ENCODE measurements around the gene ITLN1.

ITLN1 gene

DNA sequence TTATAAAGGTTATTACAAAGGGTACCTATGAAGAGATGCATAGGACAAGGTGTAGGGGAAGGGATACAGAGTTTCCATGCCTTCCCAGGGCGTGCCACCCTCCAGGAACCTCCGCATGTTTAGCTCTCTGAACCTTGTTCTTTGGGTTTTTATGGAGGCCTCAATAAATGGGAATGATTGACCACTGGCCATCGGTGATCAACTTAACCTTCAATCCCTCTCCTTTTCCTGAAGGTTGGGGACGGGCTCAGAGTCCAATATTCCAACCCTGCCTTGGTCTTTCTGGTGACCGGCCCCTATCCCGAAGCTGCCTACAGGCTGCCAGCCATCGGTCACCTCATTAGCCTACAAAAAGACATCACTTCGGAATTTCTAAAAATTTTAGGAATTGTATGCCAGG lies 34.0 kb downstream of the ITLN1 start:
- Histone ChIP-seq H3K9me3 (replicated peaks in 1 of 11) (peaks cover 0 to 16% (median 7%) of the 10 kb centered on the region in 11 experiments; a peak in 8 of 22 replicates), H4K20me1 (no peaks in the 10 kb centered on the region), H3K4me2 (no peak overlapping the region), H3K27ac (no peak overlapping the region), H3K36me3 (no peaks in the 10 kb centered on the region), H3K9ac (no peak overlapping the region), H3K4me3 (no peak overlapping the region), H3K4me1 (peaks cover 0 to 15% (median 13%) of the 10 kb centered on the region in 10 experiments; a peak in 17 of 20 replicates), H3K27me3 (no peaks in the 10 kb centered on the region)
- no peak for TF ChIP-seq Cebpa-rat (IDR thresholded peaks at IDR 0.05)

DNA sequence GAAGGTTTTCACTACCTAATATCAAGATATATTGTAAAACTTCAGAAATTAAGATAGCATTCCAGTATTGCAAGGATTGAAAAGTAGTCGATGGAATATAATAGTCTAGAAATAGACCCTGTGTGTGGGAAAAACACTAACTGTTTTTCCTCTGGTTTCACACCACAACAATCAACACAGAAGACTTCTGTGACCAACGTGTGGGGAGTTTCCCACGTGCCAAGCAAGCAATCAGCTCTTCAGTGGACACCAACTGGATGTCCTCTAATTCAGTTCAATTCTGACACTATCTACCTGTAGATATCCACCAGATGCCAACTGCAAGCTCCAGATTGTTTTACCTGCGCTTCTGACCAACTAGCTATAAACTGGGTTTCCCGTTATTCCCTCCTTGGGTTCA lies 34.4 kb downstream of the ITLN1 start:
- Histone ChIP-seq H3K4me3 (no peak overlapping the region), H3K9ac (no peak overlapping the region), H3K4me1 (peaks cover 0 to 11% (median 9%) of the 10 kb centered on the region in 10 experiments; a peak in 17 of 20 replicates), H3K27ac (no peak overlapping the region), H3K9me3 (replicated peaks in 1 of 11) (peaks cover 0 to 19% (median 9%) of the 10 kb centered on the region in 11 experiments; a peak in 9 of 22 replicates), H3K4me2 (no peak overlapping the region), H4K20me1 (no peaks in the 10 kb centered on the region), H3K27me3 (no peaks in the 10 kb centered on the region), H3K36me3 (no peaks in the 10 kb centered on the region)
- no peak for TF ChIP-seq Cebpa-rat (IDR thresholded peaks at IDR 0.05)

DNA sequence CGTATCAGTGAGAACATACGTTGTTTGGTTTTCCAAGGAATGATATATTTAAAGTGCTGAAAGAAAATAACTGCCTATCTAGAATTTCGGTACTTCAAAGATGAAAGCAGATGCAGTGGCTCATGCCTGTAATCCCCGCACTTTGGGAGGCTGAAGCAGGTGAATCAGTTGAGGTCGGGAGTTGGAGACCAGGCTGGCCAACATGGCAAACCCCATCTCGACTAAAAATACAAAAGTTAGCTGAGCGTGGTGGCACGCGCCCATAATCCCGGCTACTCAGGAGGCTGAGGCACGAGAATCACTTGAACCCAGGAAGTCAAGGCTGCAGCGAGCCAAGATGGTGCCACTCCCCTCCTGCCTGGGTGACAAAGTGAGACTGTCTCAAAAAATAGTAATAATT lies 38.7 kb downstream of the ITLN1 start:
- H3K27ac ChIP-seq = no peak overlapping the region
- H3K9me3 ChIP-seq (replicated peaks in 1 of 11) = peaks cover 8 to 33% (median 19%) of the 10 kb centered on the region in 11 experiments; a peak in 21 of 22 replicates
- H3K27me3 ChIP-seq = no peaks in the 10 kb centered on the region
- H3K9ac ChIP-seq = no peak overlapping the region
- H3K4me2 ChIP-seq = no peak overlapping the region
- H3K4me3 ChIP-seq = no peak overlapping the region
- H4K20me1 ChIP-seq = no peaks in the 10 kb centered on the region
- TF ChIP-seq Cebpa-rat (IDR thresholded peaks at IDR 0.05) = no peak
- peaks cover 14 to 42% (median 35%) of the 10 kb centered on the region in 10 experiments for H3K4me1 ChIP-seq
- H3K36me3 ChIP-seq = no peaks in the 10 kb centered on the region

- Histone ChIP-seq H3K27ac (peak overlapping the region in 7 of 11 experiments; percentile 14 to 59 (median 47); a peak in 10 of 22 replicates), H3K9me3 (replicated peaks in 1 of 11) (peaks cover 8 to 33% (median 19%) of the 10 kb centered on the region in 11 experiments; a peak in 21 of 22 replicates), H3K4me1 (peaks cover 18 to 57% (median 44%) of the 10 kb centered on the region in 10 experiments), H4K20me1 (no peaks in the 10 kb centered on the region), H3K36me3 (no peaks in the 10 kb centered on the region), H3K9ac (no peak overlapping the region), H3K27me3 (no peaks in the 10 kb centered on the region), H3K4me2 (peak overlapping the region in 9 of 11 experiments; percentile 27 to 60 (median 46); a peak in 18 of 22 replicates), H3K4me3 (peak overlapping the region in 7 of 10 experiments; percentile 2 to 24 (median 16); a peak in 3 of 20 replicates)
- 0 out of 22 replicates have a peak, but pooled peaks of 1 of the 11 experiments have one; percentile 43 for TF ChIP-seq Cebpa-rat (IDR thresholded peaks at IDR 0.05)
Observed at GRCh38 chr1:160844447-160845232, 40.3 kb downstream of the ITLN1 start.

DNA sequence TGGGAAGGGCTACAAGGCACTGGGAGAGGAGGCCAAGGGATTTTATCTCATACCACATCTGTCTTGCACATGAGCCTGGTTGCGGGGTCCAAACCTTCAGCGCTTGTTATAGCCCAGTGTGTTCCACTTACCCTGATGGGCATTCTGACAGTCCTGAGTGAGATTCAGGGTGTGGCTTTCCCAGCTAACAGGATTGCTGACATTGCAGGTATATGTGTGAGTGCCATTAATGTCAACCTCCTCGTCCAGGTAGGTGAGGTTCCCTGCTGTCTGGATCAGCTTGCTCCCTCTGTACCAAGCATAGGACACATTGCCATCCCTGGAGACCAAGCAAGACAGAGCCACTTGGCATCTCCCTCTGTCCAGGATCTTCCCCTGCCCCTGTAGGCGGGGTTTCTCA lies 43.9 kb downstream of the ITLN1 start:
- Histone ChIP-seq H4K20me1 (no peaks in the 10 kb centered on the region), H3K4me3 (no peak overlapping the region), H3K27ac (no peak overlapping the region), H3K4me1 (peaks cover 45 to 90% (median 80%) of the 10 kb centered on the region in 10 experiments), H3K4me2 (peak overlapping the region in 6 of 11 experiments; percentile 40 to 94 (median 66); a peak in 10 of 22 replicates), H3K9me3 (replicated peaks in 1 of 11) (peaks cover 8 to 24% (median 15%) of the 10 kb centered on the region in 11 experiments; a peak in 21 of 22 replicates), H3K27me3 (no peaks in the 10 kb centered on the region), H3K9ac (no peak overlapping the region), H3K36me3 (no peaks in the 10 kb centered on the region)
- TF ChIP-seq Cebpa-rat (IDR thresholded peaks at IDR 0.05) = no peak

GRCh38 chr1:160839746-160840145 lies 45.2 kb downstream of the ITLN1 start:
- H3K36me3 ChIP-seq = no peaks in the 10 kb centered on the region
- no peak overlapping the region for H3K27ac ChIP-seq
- H3K27me3 ChIP-seq = no peaks in the 10 kb centered on the region
- H4K20me1 ChIP-seq = no peaks in the 10 kb centered on the region
- H3K4me2 ChIP-seq = peak overlapping the region in 7 of 11 experiments; percentile 82 to 94 (median 89); a peak in 12 of 22 replicates
- no peak overlapping the region for H3K9ac ChIP-seq
- H3K4me3 ChIP-seq = no peak overlapping the region
- H3K9me3 ChIP-seq (replicated peaks in 1 of 11) = peaks cover 5 to 12% (median 6%) of the 10 kb centered on the region in 11 experiments; a peak in 21 of 22 replicates
- no peak for TF ChIP-seq Cebpa-rat (IDR thresholded peaks at IDR 0.05)
- peaks cover 48 to 98% (median 86%) of the 10 kb centered on the region in 10 experiments for H3K4me1 ChIP-seq

DNA sequence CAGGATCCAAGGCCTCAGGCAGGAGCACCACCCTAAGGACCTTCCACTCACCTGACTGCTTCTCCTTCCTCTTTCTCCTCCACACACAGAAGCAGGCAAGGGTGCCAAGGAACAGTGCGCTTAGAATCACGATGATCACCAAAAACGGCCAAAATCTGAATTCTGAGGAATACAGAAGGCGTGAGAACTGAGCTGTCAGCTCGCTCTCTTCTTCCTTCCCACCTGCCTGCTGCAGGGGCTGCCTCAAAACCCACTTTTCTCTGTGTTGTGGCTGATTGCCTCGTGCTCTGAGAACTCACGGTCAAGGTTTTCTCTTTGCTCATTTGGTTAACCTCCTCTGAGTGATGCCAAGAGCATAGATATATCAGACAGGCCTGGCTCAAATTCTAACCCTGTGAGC lies 46.1 kb downstream of the ITLN1 start:
- no peak for TF ChIP-seq Cebpa-rat (IDR thresholded peaks at IDR 0.05)
- 0 out of 20 replicates have a peak overlapping the region, but pooled peaks of 1 of the 10 experiments have one; percentile 0 for H3K4me3 ChIP-seq
- peak overlapping the region in 6 of 11 experiments; percentile 81 to 96 (median 86); a peak in 12 of 22 replicates for H3K27ac ChIP-seq
- peaks cover 0 to 3% (median 0%) of the 10 kb centered on the region in 11 experiments; a peak in 1 of 22 replicates for H3K9me3 ChIP-seq (replicated peaks in 1 of 11)
- no peaks in the 10 kb centered on the region for H3K36me3 ChIP-seq
- H3K4me2 ChIP-seq = peak overlapping the region in 9 of 11 experiments; percentile 75 to 94 (median 89); a peak in 18 of 22 replicates
- H3K27me3 ChIP-seq = no peaks in the 10 kb centered on the region
- peak overlapping the region in 4 of 11 experiments; percentile 64 to 81 (median 76); a peak in 7 of 22 replicates for H3K9ac ChIP-seq
- no peaks in the 10 kb centered on the region for H4K20me1 ChIP-seq
- H3K4me1 ChIP-seq = peaks cover 48 to 93% (median 80%) of the 10 kb centered on the region in 10 experiments

GRCh38 chr1:160837558-160838205 lies 47.3 kb downstream of the ITLN1 start:
- peak overlapping the region in 9 of 11 experiments; percentile 29 to 81 (median 69); a peak in 16 of 22 replicates for H3K9ac ChIP-seq

More at GRCh38 chr1:160837558-160838205, 47.3 kb downstream of the ITLN1 start:
- Histone ChIP-seq H3K27ac (peak overlapping the region in 10 of 11 experiments; percentile 12 to 96 (median 84); a peak in 19 of 22 replicates), H3K9me3 (replicated peaks in 1 of 11) (no peaks in the 10 kb centered on the region), H3K4me2 (peak overlapping the region; percentile 56 to 94 (median 85)), H3K4me1 (peaks cover 43 to 81% (median 68%) of the 10 kb centered on the region in 10 experiments), H3K36me3 (no peaks in the 10 kb centered on the region), H3K27me3 (no peaks in the 10 kb centered on the region), H3K4me3 (peak overlapping the region in 5 of 10 experiments; percentile 0 to 34 (median 9); a peak in 3 of 20 replicates), H4K20me1 (no peaks in the 10 kb centered on the region)
- TF ChIP-seq Cebpa-rat (IDR thresholded peaks at IDR 0.05) = peak in 4 of 11 experiments; percentile 42 to 89 (median 54); a peak in 7 of 22 replicates
